Measurements from ENCODE around the gene TRDMT1.

The TRDMT1 gene

DNA sequence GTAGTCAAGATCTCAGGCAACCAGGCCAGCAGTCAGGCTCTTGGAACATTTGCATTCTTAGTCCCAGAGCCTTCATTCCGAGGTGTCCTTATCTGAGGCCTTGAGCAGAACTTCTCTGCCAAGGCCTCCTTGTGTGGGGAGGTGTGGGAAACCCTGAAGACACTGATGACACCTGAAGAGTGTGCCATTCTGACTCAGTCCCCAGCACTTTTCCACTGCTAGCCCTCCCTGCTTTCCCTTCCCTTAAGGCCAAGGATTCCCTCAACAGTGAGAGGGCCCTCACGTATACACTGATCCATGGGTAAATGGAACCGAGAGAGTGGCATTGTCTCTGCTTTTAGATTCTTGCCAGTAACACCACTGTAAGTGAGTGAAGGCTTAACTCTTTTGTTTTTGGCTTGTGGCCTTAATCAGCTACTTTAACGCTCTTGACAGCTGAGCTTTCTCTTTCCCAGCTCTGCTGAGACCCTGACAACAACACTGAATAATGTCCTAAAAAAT lies 30.3 kb downstream of the TRDMT1 start:
- DNase-seq, result no peak

DNA sequence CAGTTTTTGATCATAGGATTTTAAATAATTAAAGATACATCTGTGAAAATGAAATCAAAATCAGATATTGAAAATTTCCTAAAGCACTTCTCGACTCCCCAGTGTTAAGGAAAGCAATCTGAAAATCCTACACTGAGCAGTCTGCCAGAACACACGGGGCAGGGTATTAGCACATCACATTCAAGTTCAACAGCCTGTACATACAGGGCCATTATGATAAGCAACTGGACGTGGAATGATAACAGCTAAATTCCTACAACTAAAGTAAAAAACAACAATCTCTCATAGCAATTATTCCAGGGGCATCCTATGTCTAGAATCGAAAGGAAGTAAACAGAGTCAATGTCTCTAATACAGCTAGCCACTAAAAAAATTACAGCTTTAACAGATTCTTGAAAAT lies 31.7 kb downstream of the TRDMT1 start:
- no peak for DNase-seq

DNA sequence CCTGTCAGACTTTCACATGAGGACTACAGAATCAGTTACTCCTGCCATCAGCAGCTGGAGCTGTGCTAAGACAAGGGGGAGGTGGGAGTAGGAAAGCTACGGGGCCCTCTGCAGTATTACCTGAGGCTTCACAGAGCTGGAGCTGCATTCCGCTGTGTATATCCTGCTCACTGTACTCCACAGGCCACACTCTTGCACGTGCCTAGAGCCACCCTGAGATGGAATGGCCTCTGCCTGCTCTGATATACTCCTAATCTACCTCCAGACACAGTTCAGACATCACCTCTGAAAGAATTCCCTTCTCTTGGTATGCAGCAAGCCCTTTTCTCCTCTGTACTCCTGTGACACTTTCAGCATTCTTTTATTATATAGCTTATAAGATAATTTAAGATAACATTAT lies 34.8 kb downstream of the TRDMT1 start:
- DNase-seq, result no peak

DNA sequence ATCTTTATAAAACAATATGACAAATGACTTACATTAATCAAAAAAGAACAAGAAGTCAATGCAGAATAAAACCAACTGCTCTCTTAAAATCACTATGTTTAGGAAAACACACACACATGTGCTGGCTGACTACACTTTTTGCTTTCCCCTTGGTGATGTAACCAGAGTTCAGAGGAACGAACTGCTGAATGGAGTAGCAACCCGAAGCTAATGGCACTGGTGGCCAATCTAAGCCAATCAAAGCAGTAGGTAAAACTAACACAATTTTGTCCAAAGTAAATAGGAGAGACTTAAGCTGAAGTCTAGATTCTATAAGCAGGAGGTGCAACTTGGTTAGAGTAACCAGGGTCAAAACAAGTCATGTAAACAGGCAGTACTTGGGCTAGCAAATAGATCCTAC lies 38.6 kb downstream of the TRDMT1 start:
- DNase-seq, result no peak

DNA sequence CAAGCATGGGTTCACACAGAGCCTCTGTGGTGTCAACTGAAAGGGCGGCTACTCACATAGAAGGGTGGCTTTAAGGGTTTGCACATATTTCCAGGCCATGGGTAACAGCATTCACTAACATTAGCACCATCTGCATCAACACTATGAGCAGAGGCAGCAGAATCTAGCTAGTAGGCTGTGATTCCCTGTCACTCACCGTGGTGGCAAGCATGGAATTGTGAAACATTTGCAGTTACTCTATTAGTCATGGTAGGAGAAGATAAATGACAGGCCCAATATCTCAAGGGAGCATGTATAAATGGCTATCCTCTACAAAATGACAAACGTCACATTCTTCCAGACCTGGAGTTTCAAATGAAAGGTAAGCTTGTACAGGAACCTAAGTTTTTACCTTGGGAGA lies 39.7 kb downstream of the TRDMT1 start:
- no peak for DNase-seq

DNA sequence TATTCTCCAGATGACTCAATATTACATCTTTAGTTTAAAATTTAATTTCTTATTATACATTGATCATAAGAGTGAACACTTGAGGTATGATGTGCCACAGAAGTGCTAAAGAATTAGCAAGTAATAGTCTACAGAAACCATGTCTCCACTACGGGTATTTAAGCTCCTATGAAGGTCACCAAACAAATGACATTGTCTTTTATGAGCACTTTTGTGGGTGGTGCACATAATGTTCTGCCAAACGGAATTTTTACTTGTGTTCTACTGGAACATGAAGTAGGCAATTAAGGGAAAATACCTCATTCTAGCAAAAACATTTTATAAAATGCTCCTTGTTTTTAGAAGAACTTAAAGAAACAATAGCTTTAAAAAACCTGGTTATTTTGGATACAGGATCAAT lies 44.4 kb downstream of the TRDMT1 start:
- no peak for DNase-seq

DNA sequence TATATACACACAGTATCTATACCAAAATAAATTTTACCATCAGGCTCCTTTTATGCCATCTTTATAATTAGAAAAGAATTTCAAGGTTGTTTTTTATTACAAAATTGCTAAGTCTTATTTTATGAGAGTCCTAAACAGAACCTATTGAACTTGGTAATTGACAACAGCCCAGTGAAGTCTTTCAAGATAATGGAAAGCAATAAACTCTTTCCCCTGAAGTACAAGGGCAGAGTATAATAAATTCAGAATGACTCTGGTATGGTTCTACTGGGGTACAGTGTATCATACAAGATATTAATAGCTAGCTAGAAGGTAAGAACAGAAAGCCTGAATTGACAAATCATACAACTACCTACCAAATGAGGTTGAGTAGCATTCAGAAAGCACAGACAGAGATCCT lies 45.6 kb downstream of the TRDMT1 start:
- no peak for DNase-seq

DNA sequence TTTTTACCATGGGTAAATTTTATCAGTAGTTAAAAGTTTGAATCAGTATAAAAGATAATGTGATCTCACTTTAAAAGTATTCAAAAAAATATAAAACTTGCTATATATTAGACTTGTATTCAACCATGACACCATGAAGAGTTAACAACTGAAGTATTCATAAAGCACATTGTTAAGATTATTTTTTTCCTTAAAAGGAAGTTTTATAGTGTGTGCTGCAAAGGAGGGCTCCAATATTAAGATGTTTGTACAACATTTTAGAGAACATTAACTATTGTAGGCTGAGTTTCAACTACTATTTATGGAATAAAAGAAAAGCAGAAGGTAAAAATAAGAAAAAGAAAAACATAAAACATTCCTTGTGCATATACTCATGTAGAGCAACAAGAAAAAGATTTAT lies 47.4 kb downstream of the TRDMT1 start:
- DNase-seq, result peak; percentile 29

DNA sequence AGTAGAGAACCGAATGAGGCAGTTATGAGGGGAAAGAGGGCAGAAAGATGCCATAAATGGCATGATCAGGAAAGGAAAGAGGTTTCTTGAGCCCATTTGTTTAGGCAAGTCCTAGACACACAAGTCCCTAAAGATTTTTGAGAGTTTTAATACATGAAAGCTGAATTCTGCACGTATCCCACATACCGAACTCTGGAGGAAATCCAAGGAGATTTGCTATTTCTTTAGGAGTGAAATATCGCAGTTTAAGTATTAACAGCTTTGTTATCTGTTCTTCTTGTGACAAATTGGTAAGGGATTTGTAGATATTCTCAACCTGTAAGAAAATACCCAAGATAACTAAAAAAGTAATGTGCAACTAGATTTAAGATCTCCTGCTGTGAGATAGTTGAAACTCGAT lies 48.2 kb downstream of the TRDMT1 start:
- no peak for DNase-seq

DNA sequence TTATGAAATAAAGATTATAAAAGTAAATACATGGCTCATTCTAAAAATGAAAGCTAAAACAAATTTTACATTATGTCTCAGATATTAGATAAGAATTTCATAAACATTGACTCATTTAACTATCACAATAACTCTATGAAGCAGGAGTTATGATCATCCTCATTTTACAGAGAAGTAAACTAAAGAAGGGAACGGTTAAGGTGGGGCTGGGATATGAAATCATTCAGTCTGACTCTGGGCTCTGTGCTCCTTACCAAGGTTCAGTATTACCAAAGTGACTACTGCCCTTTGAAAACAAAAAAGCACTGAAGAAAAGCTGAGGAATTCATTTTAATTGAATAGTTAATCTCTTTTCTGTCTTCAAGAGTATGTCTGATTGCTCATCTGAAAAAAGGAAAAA lies 49.8 kb downstream of the TRDMT1 start:
- no peak for DNase-seq

DNA sequence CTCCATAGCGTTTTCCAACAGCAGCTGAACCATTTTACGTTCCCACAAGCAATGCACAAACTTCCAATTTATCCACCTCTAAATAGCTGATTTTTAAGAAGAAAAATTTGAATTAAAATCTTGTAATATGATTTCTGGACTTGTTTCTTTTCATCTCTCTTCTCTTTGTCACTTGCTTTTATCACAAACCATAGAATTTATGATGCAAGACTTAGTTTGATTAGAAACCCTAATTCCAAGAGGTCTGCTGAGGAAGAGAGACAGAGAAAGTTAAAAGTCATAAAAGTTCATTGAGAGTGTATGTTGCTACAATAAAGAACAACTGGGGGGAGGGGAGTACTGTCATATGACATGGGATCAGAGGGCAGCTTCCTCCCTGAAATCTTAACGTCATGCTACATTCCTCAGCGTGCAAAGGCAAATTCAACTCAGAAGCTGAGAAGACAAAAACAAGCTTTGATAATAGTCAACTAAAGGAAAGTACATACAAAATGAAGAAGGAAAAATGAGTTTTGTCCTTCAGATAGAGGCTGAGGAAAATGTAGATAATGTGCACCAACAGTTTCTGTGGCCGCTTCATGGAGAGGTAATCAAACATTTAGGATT lies 53.5 kb downstream of the TRDMT1 start:
- DNase-seq, result peak; percentile 25

DNA sequence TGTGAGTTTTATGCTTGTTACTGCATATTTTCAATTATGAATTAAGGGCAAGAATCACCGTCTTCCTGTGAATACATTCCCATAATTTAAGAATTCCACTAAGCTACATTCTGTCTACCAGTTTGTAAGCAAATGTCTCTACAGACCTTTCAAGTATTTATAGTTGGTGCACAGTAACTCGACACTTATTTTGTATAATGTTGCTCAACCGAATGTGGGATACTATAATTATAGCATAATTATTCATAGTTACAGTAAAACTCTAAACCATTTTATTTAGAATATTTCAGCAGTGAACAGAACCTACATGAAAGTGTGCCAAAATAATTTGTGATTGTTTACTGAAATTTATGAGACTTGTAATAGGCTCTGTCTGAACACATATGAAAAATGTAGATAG lies 54.6 kb downstream of the TRDMT1 start:
- peak; percentile 35 for DNase-seq

DNA sequence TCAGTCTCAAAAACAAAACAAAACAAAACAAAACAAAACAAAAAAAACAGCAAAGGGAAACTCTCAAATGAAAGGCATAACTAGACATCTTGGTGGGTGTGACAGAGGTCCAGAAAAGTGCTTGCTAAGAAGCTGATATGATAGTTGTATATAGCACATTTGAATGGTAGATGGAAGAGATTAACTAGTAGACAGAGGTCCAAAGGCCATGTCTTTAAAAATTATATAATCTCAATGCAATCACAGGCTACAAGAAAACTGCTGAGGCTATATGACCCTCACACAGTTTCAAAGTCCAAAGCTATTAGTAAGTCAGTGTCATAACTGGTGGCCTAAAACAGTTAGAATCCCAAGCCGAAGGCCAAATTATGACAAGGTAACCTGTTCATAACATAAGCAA lies 56.2 kb downstream of the TRDMT1 start:
- no peak for DNase-seq

DNA sequence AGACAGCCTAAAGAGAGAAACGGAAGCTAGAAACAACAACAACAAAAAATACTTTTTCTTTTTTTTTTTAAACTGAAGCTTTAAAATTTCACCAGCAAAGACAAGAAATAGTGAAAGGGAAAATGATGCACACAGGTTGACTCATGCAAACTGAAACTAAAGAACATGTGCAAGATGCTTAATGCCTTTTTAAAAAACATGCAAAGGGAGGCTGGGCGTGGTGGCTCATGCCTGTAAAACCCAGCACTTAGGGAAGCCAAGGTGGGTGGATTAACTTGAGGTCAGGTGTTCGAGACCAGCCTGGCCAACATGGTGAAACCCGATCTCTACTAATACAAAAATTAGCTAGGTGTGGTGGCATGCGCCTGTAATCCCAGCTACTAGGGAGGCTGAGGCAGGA lies 56.7 kb downstream of the TRDMT1 start:
- peak; percentile 22 for DNase-seq

DNA sequence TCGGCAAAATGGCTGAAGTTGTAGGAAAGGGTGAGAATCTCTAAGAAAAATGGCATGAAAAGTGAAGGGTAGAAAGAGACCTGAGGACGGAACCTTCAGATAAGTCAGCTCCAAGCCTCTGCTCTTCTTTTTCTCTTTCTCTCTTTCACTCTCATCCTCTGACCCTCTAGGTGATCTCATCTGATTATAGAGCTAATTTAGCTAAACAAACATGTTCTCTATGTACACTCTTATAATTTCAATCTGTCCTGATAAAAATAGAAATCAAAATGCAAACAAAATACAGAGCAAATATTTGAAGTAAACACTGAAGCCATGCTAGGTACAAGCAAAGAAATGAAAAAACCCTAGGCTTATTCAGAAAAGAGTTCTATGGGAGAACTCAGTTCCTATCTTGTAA lies 57.4 kb downstream of the TRDMT1 start:
- DNase-seq, result no peak

DNA sequence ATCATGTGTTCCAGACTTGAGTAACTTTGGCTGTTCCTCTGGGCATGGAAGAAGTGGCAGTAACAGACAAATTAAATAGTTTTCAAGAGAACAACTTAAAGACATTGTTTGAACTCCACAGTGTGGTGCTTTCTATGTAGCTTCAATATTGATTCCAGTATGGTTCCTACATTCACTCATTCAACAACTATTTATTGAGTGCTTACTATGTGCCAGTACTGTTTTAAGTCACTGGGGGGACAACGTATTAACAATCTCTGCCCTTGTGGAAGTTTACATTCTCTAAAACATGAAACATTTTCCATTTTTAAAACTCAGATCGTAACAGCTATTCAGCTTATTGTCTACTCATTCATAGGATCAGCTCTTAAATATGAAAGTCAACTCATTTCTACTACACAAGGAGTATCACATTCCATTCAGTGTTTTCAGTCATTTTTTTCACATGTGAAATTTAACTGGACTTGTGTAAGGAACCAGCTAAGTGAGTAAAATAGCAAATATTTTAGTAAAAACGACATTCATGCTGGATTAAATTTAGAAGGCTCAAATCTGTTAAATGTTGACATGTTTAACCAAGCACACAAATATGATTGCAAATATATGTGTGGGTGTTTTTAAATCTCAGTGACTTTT lies 58.3 kb downstream of the TRDMT1 start:
- DNase-seq, result peak; percentile 32

DNA sequence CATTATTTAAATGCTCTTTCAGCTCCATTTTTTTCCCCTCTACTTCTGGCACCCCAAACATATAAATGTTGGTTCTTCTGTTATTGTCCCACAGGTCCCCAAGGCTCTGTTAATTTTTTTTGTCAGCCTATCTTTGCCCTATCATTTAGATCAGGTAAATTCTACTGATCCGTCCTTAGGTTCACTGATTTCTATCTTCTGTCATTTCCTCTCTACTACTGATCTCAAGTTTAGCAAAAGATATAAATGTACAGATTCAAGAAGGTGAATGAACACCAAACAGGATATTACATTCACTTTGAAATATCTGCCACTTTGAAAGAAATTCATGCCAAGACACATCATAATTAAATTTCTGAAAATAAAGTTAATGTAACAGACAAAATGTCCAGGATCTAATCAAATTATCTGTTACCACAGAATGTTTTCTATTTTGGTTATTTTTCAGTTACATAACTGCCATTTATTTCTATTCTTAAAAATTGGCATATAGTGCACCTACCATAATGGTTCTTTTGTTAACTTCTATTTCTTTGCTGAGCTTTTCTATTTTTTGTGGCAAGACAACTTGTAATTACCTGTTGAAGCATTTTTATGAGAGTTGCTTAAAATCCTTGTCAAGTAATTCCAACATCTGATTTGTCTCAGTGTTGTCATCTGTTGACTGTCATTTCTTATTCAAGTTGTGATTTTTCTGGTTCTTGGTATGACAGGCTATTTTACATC lies 59.8 kb downstream of the TRDMT1 start:
- no peak for DNase-seq

DNA sequence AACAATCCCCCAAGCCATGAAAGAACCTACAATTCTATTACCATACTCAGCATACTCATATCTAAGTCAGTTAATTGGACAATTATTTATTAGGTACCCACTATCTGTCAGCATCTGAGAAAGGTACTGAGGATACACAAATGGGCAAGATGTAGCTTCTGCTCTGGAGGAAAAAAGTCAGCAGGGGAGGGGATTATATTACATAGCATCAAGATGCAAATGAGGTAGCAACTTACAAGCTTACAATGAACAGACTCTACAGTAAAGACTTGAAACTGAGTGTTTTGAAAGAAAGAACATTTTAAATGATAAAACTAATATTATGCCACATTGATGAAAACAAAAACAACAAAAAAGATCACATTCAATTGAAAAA lies 61.1 kb downstream of the TRDMT1 start:
- DNase-seq, result no peak

DNA sequence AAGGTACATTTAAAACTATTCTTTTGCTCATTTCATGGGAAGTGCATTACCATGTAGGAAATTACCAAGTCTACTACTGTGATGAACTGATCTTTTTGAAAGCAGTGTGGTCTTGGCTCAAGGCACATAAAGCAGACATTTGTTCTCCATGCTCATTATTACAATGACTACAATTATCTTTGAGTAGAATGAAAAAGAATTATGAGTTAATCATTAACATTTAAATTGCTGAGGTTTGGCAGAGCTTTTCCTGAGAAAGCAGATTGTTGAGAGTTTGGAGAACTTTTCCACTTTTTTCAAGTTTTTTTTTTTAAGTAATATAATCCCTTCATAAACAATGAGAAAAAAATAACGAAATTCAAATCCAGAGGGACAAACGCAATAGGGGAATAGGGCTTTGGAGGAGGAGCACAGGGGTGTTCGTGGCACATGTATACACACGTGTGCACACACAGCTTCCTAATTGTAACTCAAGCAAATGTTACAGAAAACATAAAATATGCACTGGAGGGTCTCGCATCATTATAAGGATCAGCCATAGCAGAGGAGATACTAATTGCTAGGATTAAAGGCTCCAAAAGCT lies 62.9 kb downstream of the TRDMT1 start:
- DNase-seq, result no peak

DNA sequence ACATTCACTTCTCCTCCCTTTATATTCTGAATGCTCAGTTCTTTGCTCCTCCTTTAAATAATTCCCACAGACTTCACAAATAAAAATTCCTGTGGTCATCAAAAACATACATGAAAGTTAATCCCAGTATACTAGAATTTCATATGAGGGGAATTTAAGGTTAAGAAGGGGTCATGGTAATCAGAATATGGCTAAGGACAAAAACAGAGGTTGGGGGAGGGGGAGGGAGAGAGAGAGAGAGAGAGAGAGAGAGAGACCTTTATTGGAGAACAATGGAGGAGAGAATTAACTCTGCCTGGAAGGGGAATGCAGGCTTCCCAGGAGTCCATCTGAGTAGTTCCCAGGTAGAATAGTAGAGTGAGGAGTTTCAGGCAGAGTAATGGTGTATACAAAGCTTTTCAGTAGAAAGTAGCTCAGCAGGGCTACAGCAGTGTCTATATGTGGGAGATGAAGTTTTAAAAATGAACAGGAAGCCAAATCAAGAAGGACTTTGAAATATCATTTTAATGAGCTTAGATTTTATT lies 66.7 kb downstream of the TRDMT1 start:
- peak; percentile 39 for DNase-seq

DNA sequence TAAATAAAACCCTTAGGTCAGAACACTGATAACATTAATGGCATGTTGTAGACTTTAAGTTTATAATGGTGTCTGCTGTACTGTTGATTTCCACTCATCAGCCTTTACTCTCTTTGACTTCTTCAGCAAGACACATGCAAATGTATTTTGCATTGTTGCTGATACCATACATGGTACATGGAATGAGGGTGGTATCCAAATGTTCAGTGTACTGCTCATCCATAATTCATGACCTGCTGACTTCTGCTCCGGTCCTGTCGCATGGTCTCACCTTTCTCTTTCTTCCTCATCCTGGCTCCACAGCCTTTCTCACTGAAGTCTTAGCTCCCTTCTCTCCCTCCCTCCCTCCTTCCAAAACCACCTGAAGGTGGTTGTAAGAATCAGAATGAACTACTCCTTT lies 67.2 kb downstream of the TRDMT1 start:
- no peak for DNase-seq

DNA sequence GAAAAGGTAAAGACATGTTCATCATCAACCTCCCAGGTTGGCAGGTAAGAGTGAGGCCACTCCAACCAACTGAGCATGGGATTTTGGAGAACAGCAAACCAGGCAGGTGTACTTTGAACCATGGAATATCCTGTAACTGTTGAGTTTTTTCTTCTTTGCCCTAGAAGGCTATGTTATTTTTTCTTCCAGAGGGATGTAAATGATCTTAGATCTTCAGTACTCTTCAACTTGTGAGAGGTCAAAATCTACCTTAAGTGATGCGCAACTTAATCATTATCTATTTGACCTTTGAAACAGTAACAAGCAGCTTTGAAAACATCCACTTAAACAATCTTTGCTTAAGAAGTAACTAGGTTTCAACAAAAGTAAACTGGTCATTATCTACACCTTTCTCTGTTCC lies 71.7 kb downstream of the TRDMT1 start, which contains the start of gene CUBN:
Gene CUBN (minus strand): TSS at position 71 of the 400 bp plus-strand sequence. CDS start 46 bp downstream, at position 25.
- DNase-seq, result no peak

DNA sequence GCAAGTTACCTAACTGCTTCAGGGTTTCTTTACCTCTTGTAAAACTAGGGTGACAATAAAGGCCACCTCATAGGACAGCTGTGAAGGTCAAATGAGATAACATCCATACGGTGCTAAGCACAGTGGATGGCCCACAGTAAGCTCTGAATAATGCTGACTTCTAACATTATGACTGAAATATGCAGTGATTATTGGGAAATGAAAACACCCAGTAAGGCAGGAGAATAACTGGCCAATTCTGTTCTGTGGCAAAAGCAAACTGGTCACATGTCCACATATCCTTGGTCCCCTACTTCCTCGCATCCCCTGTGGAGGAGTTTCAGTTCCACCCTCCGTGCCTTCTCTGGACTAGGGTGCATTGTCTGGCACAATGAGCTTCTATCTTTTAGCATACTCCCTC lies 73.2 kb downstream of the TRDMT1 start:
- DNase-seq, result no peak

DNA sequence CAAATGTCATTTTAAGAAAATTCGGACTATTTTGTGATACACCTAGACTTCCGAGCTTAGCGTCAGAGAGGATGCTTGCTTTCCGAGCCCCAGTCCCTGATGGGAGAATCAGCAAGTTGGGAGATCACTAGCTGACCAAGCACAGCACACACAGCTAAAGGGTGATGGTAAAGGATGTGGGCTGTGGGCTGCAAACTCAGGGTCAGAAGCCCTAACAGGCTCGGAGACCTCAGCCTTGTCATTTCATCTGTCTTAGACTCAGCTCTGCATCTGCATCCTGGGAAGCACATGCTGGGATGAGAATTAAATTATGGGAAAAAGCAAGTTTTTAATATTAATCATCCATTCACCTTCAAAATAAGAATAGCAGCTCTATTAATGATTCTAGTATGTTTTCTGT lies 75.1 kb downstream of the TRDMT1 start:
- no peak for DNase-seq

Data from fibroblast of skin of right biceps (primary cell).